K562 (cell line): ENCODE results near the gene ARHGEF7.

Experiments
- BRCA1 ChIP-seq, 2 experiments: fragments of 450-650 bp in 1 of 2; sonication (generic) in 1 of 2; formaldehyde crosslinking in 1 of 2; IDR thresholded peaks; 2 replicates each; pipeline versions ENCODE4 v1.5.0 to v1.6.1; 2017 to 2020; ENCODE audit warnings: mild to moderate bottlenecking in 1 of 2, missing genetic modification reagents in 1 of 2
- CEBPB ChIP-seq: fragments of 450-650 bp; IDR thresholded peaks from 2 replicates; pipeline ENCODE4 v1.6.1; 2016; ENCODE audit warnings: missing genetic modification characterization, missing compliant biosample characterization
- DNMT1 ChIP-seq: fragments of 450-650 bp; IDR thresholded peaks from 2 replicates; pipeline ENCODE4 v1.6.1; 2016; ENCODE audit warnings: antibody characterized with exemption, mild to moderate bottlenecking
- TF ChIP-seq, protein P1 (sequence below): sonication (generic); formaldehyde crosslinking; IDR thresholded peaks from 2 replicates; pipeline ENCODE4 v1.8.0; 2022; ENCODE audit warnings: missing genetic modification reagents, mild to moderate bottlenecking, moderate library complexity, borderline replicate concordance

DNA sequence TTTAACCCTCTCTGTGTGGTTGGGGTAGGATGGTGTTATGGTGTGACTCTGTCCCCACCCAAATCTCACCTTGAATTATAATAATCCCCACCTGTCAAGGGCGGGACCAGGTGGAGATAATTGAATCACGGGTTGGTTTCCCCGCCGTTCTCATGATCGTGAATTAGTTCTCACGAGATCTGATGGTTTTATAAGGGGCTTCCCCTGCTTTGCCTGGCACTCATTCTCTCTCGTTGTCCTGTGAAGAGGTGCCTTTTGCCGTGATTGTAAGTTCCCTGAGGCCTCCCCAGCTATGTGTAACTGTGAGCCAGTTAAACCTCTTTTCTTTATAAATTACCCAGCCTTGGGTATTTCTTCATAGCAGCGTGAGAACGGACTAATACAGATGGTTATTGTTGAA lies 68.8 kb downstream of the ARHGEF7 start:
- TF ChIP-seq DNMT1 = no peak
- no peak for TF ChIP-seq CEBPB (tag)
- TF ChIP-seq BRCA1 (IDR thresholded peaks at IDR 0.05) = no peak
- TF ChIP-seq BRCA1 (CRISPR knock-in tag; IDR thresholded peaks at IDR 0.05) = no peak
- TF ChIP-seq, protein P1, sequence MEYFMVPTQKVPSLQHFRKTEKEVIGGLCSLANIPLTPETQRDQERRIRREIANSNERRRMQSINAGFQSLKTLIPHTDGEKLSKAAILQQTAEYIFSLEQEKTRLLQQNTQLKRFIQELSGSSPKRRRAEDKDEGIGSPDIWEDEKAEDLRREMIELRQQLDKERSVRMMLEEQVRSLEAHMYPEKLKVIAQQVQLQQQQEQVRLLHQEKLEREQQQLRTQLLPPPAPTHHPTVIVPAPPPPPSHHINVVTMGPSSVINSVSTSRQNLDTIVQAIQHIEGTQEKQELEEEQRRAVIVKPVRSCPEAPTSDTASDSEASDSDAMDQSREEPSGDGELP = no peak
